ENCODE results near the gene CFB.
"Not testable (repeated sequence)": the region's sequence is repeated elsewhere in the genome, so short reads cannot be mapped to it uniquely, and the experiment has no call there.

CFB gene

DNA sequence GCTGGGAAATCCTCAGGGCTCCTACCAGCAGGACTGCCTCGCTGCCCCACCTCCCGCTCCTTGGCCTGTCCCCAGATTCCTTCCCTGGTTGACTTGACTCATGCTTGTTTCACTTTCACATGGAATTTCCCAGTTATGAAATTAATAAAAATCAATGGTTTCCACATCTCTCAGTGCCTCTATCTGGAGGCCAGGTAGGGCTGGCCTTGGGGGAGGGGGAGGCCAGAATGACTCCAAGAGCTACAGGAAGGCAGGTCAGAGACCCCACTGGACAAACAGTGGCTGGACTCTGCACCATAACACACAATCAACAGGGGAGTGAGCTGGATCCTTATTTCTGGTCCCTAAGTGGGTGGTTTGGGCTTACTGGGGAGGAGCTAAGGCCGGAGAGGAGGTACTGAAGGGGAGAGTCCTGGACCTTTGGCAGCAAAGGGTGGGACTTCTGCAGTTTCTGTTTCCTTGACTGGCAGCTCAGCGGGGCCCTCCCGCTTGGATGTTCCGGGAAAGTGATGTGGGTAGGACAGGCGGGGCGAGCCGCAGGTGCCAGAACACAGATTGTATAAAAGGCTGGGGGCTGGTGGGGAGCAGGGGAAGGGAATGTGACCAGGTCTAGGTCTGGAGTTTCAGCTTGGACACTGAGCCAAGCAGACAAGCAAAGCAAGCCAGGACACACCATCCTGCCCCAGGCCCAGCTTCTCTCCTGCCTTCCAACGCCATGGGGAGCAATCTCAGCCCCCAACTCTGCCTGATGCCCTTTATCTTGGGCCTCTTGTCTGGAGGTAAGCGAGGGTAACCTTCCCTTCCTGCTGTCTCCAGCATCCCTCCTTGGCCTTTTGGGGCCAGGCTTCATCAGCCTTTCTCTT is at the start of gene CFB:
Gene CFB (plus strand): TSS at position 589 of the 863 bp plus-strand sequence. CDS start 127 bp downstream, at position 716.
- in situ Hi-C loops (cut with MboI; ENCODE audit: low sequenced_read_pairs): no loop called here

DNA sequence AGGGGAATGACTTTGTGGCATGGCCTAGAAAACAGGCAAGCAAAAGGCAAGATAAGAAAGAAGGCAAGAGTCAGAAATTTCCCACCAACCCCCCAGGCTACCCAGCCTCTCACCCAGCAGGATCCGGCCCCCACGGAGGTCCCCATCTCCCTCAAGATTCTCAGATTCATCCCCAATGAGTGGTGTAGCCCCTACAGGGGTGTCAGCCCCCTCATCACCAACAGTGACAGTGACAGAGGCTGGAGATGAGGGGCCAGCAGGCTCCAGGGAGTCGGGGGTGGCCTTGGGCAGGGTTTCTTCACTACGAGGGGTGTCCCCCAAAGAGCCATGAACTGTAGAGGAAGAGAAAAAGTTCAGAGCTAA is 49.4 kb upstream of the CFB start:
- in situ Hi-C loops (cut with MboI; ENCODE audit: low sequenced_read_pairs): no loop called here

DNA sequence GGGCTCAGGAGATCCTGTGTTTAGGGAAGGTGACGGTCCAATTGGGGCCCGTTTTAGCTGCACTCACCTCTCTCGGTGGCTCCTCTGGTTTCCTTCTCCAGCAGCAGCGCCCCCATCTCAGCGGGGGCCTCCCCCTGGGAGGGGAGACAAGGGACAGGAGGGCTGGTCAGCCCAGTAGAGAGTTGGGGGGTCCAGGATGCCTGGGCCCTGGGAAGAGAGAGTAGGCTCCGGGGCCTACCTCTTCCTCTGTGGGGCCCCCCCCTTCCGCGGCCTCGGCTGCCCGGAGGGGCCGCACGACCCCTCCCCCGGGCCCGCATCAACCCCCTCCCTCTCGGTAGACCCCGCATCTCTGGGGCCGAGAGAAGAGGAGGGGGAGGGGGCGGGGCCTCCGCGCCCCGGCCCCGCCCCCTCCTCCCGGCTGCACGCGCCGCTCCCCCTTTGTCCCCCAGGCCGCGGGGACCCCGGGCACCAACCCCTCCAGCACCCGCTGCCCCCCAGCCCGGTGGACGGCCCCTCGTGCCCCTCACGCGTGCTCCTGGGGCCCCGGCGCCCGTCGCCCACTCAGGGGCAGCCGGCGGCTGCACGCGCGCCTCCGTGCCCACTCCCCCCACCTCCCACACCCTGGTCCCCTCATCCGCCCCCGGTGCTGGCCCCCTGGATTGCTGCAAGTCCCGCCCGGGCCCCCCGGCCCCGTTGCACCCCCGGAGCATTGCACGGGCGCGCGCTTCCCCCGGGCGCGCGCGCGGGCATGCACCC is 48.9 kb upstream of the CFB start:
- in situ Hi-C loops (cut with MboI; ENCODE audit: low sequenced_read_pairs): no loop called here

DNA sequence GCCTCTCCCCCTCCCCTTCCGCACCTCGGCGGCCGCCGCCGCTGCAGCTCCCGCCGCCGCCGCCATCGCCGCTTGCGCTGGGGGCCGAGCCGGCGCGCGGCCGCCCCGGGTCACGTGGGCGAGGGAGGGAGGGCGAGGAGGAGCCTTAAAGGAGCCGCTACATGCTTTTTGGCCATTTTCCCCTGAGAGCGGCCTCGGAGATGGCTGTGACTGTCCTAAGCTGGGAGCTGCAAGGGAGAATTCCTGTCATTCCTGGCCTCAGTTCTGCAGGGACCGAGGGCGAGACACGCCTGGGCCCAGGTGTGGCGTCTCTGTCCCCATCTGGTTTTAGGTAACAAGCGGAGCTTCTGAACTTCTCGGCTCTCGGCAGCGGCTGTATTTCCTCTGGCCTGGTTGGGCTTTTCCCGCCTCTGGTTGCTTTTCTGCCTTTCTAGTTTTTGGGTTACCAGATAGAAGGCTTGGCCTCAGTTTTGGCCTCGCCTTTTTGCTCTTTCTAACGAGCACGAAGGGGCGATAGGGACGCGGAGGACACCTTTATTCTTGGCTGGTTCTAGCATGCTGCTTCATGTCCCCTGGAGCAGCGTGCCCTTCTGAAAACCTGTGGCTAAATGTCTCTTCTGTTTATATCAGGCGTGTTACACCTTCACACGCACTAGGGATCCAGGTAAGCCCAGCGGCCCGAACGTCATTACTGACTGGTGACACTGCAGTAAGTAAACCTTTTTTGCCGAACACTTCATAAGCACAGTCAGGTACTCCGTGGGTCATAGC is 48.1 kb upstream of the CFB start, which contains the start of gene EHMT2:
Gene EHMT2 (minus strand): TSS at position 87 of the 771 bp plus-strand sequence. CDS start 21 bp downstream, at position 66.
- in situ Hi-C loops (cut with MboI; ENCODE audit: low sequenced_read_pairs): no loop called here

DNA sequence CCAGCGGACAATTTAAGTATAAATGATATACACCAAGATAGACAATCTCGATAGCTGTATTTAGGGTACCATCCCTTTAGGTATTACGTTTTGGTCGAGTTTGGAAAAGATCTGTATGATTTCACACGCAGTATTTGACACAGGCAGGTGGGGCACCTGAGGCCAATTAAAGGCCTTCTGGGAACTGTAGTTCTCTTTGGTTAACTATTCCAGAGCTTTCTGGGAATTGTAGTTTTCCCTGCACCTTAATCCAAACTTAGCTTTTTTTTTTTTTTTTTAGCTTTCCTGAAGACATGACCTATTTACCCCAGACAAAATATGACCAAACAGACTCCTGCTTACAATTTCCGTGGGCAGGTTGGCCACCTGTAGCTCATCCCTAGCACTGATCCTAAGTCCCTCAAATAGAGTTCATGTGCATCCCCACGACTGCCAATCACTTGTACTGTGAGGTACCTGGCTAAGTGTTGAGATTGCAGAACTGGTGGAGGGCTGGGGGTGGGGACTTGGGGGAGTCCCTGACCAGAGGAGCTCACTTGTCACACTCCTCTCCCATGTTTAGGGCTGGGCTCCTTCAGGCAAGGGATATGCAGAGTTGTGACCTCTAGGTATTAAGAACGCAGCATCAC is 47.4 kb upstream of the CFB start:
- in situ Hi-C loops (cut with MboI; ENCODE audit: low sequenced_read_pairs): no loop called here

DNA sequence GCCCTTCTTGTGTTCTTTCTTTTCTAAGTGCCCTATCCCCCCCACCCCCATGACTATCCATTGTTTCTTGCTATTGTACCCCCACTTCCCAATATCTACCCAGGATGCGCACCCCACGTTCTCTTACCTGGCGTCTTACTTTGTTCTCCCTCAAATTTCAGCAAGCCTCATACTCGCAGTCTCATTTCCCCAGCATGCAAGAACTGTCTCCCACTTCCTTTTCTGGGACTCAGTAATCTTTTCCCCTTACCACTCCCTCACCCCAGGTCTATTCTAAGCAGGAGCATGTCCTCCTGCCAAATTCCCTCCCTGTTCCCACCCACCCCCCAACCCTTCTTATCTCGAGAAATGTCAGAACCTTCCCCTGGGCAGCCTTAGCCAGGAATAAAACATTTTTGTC is 46.7 kb upstream of the CFB start:
- in situ Hi-C loops (cut with MboI; ENCODE audit: low sequenced_read_pairs): no loop called here

DNA sequence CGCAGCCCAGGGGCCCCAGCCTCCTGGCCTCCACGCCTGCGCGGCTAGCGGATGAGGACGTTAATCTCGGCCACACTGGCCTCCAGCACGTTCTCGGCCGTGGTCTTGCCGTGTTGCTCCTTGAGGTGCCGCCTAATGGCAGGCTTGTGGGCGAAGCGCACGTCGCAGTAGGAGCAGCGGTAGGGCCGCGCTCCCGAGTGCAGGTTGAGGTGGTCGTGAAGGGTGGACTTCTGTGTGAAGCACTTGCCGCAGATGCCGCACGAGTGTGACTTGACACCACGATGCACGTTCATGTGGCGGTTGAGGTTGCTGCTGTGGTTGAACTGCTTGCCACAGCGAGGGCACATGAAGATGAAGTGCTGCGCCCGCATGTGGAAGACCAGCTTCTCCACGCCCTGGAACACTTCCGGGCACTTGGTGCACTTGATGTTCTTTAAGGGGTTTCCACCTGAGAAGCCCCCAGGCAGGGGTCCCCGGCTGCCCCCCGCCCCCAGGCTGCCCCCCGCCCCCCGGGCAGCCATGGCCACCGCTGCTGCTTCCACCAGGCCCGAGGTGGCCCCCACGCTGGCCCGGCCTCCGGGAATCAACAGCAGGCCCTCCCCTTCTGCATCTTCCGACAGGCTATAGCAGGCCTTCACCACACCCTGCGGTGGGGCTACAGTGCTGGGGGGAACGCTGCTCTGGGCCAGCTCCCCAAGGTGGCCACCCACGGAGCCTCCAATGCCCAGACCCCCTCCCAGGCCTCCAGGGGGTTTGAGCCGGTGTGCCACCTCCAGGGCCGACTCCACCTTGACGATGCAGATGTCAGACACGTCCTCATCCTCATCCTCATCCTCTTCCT is 45.8 kb upstream of the CFB start:
- in situ Hi-C loops (cut with MboI; ENCODE audit: low sequenced_read_pairs): no loop called here

DNA sequence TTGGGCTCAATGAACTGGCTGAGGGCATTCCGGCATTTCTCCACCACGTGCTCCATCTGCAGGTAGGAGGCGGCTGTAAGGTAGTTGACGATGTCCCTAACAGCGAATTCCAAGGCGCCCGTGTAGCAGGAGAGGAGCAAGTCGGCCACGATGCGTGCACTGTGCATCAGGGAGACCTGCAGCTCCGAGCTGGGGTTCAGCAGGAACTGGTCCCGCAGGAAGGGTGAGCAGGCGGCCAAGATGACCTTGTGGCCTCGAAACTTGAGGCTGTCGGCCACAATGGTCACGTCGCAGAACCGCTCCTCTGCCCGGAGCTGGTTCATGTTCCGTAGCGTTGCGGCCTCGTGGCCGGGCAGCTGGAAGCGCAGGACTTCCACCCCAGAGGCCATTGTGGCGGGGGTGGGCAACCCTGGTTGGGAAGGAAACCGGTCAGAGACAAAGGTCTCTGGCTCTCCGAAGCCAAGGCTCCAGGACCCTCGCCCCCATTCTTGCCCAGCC is 44.9 kb upstream of the CFB start:
- in situ Hi-C loops (cut with MboI; ENCODE audit: low sequenced_read_pairs): no loop called here

DNA sequence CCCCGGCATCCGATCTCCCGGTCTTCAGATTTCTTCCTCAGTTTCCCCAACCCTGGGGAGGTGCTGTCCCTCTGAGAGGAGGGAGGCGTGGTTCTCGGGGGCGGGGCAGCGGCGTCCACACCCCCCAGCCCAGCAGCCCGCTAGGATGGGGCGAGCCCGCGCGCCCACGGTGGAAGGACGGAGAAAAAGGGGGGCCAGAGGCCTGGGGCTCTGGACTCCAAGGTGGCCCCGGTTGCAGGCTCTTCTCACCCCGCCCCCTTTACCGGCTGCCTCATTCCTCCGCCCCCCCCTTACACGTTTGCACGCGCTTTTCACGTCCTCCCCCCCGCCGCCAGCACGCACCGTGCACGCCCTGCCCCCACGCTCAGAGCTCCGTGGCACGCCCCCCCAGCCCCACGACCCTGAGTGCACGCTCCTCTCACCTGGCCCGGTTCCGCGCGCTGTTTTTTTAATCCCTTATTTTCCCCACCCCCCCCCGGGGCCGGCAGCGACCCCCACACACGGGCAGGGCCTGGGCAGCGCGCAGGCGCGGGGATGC is 44.4 kb upstream of the CFB start:
- in situ Hi-C loops (cut with MboI; ENCODE audit: low sequenced_read_pairs): no loop called here

DNA sequence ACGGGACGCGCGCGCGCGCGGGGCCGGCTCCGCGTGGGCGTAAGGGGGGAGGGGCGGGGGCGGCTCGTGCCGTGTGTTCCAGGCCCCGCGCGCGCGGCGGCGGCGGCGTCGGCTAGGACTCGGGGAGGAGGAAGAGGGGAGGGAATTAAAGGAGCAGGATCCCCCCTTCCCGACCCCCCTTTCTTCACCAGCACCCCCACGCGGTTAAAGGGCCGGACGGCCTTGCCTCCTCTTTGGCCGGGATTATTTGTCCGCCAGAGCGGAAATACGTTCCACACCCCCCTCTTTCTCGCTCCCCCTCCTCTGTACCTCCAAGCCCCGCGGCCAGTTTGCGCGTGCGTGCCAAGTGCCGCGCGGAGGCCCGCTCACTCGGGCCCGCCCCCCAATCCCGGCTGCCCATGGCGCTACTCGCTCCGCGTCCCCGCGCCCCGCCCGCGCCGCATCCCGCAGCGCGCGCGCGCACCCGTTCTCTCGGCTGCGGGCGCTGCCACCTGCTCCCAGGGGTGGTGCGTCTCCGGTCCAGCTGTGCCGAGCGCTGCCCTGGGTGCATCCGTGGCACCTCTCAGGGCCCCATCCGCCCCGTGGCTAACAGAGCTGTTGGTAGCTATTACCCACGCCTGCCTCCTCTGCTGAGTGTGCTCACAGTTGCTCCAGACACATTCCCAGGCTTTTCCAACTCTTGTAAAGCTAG is 43.8 kb upstream of the CFB start, which contains the start of gene ZBTB12:
Gene ZBTB12 (minus strand): TSS at position 134 of the 691 bp plus-strand sequence. CDS start 781 bp downstream, outside the sequence.
- in situ Hi-C loops (cut with MboI; ENCODE audit: low sequenced_read_pairs): no loop called here

DNA sequence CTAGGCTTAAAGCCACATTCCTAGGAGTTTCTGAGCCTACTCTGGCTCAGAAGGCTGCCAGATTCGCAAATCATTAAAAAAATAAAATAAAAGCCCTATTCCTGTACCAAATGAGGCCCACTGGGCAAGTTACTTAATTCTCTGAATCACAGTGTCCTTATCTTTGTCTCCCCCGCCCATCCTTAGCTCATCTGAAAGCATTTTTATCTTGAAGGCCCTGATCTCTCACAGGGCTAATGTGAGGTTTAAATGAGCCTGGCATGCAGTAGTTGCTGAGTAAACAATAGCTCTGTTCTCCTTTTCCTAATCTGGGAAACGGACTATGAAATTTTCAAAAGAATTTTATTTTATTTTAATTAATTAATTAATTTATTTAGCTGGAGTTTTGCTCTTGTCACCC is 41.9 kb upstream of the CFB start:
- in situ Hi-C loops (cut with MboI; ENCODE audit: low sequenced_read_pairs): no loop called here

DNA sequence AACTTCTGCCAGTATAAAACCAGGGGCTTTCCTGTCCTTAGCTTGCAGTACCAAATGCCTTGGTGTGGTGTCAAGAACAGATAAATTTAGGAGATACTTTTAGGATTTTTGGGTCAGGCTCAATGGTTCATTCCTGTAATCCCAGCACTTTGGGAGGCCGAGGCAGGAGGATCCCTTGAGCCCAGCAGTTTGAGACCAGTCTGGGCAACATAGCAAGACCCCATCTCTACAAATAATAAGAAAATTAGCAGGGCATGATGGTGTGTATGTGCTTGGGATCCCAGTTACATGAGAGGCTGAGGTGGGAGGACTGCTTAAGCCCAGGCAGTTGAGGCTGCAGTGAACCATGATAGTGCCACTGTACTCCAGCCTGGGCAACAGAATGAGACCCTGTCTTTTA is 40.9 kb upstream of the CFB start:
- in situ Hi-C loops (cut with MboI; ENCODE audit: low sequenced_read_pairs): no loop called here

DNA sequence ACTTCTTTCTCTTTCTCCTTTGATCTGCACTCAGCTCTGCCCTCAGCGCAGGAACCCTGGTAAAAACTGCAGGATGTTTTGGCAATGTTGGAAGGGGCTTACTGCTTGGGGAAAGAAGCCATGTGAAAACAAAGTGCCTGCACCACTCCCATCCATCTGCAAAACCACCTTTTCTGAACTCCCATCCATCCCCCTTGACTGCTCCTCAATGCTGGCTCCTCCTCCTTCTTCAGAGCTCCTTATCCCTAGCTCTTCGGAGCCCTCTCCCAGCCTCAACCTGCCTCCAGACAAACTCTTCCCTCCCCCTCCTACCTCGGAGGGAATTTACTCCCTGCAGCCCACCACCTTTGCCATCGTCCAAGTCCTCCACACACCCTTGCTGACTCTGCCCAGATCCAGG is 39.8 kb upstream of the CFB start:
- in situ Hi-C loops (cut with MboI; ENCODE audit: low sequenced_read_pairs): no loop called here

DNA sequence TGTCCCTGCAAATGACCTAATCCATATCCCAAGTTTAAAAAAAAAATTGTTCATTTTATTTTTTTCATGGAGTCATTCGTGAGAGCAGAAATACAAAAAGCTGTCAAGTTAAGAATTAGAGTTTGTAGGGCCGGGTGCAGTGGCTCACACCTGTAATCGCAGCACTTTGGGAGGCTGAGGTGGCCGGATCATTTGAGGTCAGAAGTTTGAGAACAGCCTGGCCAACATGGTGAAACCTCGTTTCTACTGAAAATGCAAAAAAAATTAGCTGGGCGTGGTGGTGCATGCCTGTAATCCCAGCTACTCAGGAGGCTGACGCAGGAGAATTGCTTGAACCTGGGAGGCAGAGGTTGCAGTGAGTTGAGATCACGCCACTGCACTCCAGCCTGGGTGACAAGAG is 39.2 kb upstream of the CFB start:
- in situ Hi-C loops (cut with MboI; ENCODE audit: low sequenced_read_pairs): not testable (repeated sequence)

DNA sequence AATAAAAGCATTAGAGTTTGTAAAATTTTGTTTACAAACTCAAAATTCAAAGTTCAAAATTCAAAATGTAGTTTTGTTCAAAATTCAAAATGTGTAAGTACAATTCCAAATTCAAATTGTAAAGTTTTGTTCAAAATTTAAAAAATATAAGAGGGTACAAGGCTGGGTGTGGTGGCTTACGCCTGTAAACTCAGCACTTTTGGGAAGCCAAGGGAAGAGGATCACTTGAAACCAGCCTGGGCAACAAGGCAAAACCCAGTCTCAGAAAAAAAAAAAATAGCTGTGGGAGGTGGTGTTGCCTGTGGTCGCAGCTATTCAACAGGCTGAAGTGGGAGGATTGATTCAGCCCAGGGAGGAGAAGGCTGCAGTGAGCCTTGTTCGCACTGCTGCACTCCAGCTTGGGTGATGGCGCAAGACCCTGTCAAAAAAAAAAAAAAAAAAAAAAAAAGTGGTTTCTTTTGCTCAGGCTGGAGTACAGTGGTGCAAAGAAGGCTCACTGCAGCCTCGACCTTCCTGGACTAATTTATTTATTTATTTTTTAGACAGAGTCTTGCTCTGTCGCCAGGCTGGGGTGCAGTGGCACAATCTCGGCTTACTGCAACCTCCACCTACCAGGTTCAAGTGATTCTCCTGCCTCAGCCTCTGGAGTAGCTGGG is 38.6 kb upstream of the CFB start:
- in situ Hi-C loops (cut with MboI; ENCODE audit: low sequenced_read_pairs): no loop called here

DNA sequence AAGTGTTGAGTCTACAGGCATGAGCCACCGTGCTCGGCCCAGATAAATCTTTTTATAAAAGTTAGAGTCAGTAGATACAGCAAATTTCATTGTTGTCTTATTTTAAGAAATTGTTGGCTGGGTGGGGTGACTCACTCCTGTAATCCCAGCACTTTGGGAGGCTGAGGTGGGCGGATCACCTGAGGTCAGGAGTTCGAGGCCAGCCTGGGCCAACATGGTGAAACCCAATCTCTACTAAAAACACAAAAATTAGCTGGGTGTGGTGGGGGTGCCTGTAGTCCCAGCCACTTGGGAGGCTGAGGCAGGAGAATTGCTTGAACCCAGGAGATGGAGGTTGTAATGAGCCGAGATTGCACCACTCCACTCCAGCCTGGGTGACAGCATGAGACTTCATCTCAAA is 37.6 kb upstream of the CFB start:
- in situ Hi-C loops (cut with MboI; ENCODE audit: low sequenced_read_pairs): not testable (repeated sequence)

DNA sequence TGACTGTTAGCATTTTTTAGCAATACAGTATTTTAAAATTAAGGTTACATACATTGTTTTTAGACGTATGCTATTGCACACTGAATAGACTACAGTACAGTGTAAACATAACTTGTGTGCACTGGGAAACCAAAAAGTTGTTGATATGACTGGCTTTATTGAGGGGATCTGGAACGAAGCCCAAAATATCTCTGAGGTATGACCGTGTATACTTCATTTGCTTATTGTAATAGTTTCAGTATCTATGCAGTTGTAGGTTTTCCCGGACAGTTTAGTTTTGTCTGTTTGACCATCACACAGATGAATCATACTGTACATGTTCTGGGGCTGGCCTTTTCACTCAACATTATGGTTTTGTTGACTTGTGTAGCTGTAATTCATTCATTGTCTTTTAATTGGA is 37.1 kb upstream of the CFB start:
- in situ Hi-C loops (cut with MboI; ENCODE audit: low sequenced_read_pairs): no loop called here

DNA sequence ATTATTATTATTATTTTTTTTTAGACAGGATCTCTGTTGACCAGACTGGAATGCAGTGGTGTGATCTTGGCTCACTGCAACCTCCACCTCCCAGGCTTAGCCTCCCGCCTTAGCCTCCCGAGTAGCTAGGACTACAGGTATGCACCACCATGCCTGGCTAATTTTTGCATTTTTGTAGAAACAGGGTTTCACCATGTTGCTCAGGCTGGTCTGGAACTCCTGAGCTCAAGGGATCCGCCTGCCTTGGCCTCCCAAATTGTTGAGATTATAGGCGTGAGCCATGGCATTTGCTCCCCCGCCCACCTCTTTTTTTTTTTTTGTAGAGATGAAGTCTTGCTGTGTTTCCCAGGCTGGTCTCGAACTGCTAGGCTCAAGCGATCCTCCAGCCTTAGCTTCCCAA is 36.6 kb upstream of the CFB start:
- in situ Hi-C loops (cut with MboI; ENCODE audit: low sequenced_read_pairs): not testable (repeated sequence)
